ENCODE data around the gene HMG20A.

HMG20A gene

DNA sequence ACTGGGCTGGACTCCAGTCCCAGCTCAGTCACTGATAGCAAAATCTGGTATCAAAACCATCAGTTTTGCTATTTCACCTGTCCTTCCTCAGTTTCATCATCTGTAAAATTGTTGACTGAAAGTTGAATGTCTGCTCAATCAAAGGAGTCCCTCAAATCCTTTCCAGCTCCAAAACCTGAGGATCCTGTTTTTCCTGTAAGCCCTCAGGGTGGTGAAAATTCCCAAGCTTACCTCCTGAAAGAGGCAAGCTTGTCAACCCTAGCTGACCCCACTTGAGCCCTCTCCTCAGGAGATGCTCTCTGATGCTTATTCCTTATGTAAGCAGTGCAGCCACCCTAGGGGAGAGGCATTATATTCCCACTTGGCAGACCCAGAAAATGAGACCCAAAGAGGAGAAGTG, 82.6 kb downstream of the HMG20A start:
- DNase-seq: no peak

DNA sequence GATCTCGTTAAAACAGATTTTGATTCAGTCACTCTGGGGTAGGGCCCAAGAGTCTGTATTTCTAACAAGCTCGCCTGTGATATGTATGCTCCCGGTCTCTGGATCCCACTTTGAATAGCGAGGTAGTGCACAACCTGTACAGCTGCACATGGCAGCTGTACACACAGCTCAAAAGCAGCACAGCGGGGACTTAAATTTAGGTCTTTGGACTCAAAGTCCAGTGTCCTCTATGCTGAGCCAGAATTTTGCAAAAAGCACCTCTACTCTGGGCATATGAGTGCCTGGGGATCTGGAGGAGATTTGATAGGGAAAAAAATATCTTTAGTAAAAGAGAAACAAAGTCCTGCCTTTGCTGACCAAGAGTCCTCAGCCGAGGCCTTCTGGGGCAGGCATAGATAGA, 83.1 kb downstream of the HMG20A start:
- no peak for DNase-seq

DNA sequence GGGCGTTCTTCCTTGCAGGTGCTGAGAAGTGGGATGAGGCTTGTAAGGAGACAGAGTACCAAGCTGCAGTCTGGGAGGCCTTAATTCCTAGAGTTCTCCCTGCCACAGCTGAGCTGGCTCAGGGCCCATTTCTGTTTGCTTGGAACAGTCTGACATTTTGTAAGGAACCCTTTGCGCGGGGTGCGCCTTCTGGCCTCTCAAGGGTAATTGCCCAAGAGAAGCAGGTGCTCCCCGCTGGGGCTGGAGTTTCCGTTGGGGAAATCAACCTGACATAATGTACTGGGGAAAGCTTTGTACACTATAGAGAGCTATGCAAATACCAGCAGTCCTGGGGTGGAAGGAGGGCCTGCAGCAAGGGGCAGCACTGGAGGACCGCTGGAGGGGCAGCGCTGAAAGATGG, 83.6 kb downstream of the HMG20A start:
- DNase-seq: no peak

DNA sequence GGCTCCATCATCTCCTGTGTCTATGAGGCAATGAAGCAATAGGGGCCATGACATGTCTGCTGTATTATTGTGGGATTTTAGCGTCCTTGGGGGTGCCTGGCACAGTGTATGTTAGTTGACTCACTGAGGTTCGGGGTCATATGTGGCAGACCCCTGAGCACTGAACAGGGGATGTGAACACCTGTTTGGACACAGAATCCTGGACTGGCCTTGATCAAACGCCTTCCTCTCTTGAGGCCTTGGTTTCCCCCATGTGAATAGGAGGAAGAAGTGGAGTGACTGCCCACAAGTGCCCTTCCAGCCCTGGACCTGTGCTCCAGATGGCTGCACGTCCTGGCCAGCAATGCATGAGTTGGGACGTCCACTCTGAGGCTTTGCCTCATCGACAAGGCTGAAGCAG, 84.2 kb downstream of the HMG20A start:
- DNase-seq: no peak

DNA sequence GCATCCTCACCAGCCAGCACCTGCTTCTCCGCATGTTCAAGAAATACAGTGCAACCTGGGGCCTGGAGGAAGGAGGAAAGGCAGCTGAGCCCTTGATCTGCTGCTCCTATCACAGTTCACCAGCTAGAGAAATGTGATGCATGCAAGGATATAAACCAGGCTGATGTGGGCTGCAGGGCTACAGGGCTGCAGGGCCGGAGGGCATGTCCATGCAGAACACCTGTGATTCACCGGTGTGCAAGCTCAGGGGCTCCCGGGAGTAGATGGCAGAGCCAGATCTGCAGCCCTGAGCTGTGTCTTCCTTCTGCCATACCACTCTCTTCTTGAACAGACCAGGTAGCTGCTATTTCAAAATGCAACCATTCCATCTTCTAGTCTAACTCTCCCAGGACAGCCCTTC, 84.9 kb downstream of the HMG20A start:
- DNase-seq: no peak

DNA sequence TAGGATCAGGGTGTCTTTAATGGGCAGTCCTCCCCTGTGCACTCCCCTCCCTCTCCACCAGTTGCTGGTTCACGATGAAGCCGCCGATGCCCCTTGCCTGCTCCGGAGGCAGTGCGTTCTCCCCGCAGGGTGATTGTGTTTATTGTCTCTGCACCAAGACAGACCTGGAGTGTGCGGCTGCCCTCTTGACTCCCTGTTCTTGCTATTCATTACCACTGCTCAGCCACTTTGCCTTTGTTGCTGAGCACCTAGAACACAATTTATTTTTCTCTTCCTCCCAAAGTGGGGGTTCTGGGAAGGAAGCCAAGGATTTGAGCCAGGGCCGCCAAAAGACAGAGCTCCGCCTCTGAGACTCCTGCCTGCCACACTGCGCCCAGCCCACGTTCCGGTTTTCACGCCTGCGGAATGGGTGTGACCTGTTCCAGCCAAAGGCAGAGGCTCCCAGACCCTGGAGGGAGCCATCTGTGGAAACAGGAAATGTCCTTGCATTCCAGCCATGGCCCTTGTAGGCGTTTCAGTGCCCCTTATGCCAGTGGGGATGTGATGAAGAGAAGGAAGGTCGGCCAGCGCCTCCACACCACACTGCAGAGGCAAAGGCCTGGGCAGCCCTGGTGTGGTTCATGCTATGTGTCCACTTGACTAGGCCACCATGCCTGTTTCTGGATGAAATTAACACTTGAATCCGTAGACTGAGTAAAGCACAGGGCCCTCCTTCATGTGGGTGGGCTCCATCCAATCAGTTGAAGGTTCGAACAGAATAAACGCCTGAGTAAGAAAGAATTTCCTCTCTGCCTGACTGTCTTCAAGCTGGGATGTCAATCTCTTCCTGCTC, 85.8 kb downstream of the HMG20A start:
- no peak for DNase-seq

DNA sequence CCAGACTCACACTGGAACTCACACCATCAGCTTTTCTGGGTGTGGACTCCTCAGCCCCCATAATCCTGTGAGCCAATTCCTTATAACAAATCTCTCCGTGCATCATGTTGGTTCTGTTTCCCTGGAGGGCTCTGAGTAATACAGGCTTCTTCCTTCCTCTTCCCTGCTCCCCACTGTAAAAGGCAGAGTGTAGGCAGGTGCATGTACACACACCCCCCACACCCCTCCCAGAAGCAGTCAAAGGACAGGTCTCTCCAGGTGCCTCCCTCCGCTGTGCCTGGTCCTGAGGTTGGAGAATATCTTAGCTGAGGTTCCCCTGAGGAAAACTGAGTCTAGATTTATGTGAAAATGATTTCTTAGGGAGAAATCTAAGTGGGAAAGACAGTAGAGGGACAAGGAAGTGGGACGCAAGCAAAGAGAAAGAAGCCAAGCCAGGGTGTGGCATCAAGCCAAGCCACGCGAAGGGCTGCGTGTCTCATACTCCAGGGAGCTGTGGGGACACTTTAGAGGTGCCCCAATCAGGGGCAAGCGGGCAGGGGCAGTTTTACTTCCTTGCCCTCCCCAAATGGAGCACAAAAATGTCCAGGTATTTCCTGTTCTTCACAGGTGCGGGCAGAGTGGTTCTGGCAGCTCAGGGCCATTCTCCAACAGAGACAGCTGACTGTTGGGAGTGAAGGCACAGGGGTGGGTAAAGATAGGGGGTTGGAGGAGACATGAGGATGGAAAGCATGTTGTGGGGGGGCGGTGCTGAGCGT, 86.6 kb downstream of the HMG20A start:
- no peak for DNase-seq

DNA sequence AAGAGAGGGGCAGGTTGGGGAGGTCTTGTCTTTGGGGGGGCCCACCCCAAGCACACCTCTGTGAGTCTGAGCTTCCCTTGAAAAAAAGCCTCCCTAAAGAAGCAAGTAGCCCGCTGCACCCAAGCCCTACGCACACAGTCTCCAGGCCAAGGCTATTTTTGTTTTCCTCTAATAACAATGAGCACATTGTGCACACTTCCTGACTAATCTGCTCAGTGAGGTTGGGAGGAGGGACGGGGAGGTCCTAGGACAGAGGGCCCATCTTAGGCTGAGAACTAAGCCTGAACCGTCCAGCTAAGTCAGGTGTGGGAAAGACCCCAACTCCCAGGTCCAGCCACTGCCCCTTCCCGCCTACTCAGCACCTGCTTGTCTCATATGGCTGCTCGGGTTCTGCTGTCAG, 87.2 kb downstream of the HMG20A start:
- DNase-seq: no peak

DNA sequence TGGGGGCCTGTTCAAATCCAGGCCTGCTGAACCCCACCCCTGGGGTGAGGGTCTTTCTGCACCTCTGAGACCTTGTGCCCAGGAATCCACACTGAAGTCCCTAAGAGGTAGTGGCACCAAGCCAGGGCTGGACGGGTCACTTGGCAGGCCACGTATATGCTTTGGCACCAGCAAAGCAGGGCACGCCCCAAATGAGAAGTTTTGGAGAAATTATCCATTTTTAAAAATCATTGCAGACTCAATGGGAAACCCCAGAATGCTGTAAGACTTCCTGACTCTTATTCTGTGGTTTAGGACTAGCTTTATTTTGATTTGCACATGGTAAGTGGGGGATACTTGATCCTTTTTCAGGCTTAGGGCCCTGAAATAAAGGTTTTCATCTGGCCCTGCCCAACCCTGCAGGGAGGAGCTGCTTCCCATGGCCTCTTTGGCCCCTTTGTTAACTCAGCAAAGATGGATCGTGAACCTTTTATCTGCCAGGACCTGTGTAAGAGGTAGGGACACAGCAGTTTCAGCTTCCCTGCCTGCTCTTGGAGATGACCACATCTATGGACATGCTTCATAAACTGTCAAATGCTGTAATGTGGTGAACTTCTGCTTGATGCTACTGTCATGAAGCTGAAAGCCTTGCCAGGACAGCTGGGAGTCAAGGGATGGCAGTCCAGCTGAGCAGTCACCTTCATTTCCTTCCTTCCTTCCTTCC, 88.0 kb downstream of the HMG20A start:
- DNase-seq: no peak

DNA sequence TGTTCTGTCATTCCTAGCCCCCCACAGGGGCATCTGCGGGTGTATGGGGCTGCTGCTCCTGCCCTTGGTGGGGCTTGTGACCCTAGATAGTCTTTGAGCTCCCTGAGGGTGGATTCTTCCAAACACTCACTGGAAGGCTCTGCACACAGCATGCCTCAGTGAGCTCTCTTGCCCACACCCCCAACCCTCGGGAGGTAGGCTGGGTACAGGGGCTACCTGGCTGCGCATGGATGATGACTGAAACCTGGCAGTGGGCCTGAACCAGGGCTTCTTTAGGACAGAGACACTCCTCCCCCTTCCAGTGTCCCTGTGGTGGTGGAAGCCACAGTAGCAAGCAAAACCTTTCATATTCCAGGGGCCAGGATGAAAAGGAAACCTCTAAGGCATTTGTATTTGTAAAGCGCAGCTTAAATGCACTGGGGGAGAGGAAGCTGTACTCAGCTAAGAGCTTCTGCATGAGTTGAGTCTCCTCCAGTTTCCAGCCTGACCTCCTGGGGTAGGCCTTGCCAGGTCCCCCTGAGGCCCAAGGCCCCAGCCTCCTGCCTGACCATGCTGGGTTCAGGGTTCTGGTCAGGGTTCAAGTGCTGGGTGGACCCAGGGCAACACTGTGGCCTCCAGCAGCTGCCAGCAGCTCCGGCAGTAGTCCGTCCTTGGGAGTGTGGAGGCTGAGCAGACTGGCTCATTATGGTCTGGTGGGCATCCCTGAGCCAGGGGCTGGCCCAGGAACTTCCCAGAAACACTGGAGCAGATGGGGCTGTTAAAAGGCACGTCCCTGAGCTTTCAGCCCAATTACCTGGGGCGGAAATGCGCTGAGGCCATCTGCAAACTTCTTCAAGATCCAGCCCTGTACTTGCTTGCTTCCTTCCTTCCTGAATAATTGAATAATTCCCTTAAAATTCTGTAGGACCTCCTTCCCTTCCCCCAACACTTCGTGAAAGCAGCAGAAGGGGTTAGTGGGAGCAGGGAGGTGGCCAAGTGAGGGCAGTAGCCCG, 89.7 kb downstream of the HMG20A start:
- no peak for DNase-seq

DNA sequence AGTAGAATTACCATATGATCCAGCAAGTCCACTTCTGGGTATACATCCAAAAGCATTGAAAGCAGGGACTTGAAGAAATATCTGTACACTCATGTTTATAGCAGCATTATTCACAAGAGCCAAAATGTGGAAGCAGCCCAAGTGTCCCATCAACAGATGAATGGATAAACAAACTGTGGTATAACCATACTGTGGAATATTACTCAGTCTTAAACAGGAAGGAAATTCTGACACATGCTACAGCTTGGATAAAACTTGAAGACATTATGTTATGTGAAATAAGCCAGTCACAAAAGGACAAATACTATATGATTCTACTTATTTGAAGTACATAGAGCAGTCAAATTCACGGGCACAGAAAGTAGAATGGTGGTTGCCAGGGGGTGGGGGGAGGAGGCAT, 91.2 kb downstream of the HMG20A start:
- no peak for DNase-seq

DNA sequence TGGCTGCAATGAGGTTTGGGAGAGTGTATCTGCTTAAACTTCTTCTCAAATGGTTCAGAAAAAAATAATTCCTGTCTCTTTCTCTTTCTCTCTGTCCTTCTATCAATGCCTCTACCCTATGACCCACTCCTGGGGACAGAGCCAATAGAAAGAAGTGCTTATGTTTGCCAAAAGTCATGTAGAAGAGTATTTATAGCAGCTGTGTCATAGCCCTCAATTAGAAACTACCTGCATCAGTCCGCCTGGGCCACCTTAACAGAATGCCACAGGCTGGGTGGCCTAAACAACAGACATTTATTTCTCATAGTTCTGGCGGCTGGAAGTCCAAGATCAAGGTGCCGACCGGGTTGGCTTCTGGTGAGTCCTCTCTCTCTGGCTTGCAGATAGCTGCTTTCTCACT, 92.5 kb downstream of the HMG20A start:
- no peak for DNase-seq

DNA sequence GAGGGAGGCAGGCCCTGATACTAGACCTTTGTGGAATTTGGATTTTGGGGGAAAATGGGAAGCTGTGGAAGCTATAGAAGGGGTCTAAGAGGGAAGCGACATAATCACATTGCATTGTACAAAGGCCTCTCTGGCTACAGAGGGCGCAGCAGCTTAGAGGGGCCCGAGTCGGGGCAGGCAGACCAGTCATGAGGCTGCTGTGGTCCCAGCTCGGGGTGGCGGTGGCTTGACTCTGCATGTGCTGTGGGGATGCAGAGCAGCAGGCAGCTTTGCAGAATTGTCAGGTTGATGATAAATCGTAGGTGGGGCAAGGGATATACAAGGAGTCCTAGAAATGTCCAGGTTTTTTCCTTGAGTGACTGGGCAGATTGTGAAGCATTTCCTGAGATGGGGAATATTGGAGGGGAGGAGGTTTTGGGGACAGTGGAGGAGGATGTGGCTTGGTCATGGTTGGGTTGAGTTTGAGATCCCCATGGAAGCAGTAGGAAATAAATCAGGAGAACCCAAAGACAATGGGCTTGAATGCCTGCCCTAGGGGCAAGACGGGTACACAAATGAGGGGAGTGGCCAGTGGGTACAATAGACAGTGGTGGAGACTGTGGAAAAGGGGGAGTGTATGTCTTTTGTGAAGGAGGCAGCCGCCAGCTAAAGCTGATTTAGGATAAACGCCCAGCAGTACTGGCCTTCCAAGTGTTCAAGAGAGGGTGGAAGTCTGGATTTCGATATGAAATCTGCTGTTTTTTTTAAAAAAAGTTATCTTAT, 94.1 kb downstream of the HMG20A start:
- DNase-seq: no peak

DNA sequence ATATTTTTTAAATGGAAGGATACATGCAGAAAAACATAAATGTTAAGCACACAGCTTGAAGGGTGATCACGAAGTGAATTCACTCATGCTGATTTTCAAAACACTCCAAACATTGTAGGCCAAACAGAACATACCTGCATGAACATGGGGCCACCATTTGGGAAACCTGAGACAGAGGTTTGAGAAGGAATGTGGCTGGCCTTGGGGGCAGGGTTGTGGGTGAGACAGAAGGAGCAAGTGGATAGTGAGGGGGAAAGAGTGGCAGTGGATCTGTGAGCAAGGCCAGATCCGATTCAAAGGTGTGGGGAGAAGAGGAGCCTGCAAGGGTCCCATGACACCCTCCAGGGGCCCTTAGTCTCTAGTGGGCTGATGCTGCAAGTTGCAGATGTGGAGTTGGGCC, 94.9 kb downstream of the HMG20A start:
- no peak for DNase-seq

DNA sequence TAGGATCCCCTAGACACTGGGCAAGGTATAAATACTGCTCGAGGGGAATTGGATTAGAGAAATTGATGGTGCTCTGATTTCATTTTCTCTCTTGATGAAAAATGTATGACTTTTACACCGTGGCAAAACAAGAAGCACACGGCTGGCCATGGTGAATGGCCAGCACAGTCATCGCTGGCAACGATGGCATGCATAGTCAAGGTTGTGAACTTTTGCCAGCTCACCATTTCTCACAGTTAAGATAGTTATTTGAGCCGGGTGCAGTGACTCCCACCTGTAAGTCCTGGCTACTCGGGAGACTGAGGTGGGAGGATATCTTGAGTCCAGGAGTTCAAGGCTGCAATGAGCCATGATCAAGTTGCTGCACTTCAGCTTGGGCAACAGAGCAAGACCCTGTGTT, 95.4 kb downstream of the HMG20A start:
- no peak for DNase-seq

DNA sequence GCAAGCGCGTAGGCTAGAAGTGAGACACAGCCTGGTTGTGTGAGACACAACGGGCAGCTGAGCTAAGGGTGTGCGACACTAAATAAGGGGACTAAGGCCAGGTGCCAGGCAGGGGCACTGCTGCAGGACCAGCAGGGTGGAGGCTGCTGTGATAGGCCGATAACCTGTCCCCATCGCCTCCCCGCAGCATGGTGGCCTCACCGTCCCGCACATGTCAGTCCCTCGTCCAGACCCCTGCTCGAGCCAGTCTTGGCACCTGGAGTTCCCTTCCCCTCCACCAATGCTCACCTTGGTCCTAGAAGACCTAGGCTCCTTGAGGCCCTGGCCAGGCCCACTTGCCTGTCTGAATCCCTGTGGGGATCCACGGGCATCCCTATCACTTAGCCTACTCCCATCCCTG, 96.1 kb downstream of the HMG20A start:
- no peak for DNase-seq

DNA sequence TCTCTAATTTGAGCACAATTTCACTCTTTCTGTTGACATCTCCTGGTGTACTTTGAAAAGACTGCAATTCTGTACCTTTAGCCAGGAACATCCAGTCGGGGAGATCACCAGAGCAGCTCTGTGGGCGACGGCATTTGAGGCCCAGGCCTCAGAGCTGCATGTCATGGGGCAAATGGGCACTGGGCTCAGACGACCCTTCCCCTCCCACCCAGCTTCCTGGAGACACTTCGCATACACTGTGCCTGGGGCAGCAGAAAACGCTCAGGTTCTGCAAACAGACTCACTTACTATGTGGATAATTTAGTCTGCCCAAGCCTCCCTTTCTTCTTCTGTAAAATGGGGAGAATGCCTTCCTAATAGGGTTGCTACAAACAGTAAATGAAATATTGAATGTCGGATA, 96.9 kb downstream of the HMG20A start:
- no peak for DNase-seq

DNA sequence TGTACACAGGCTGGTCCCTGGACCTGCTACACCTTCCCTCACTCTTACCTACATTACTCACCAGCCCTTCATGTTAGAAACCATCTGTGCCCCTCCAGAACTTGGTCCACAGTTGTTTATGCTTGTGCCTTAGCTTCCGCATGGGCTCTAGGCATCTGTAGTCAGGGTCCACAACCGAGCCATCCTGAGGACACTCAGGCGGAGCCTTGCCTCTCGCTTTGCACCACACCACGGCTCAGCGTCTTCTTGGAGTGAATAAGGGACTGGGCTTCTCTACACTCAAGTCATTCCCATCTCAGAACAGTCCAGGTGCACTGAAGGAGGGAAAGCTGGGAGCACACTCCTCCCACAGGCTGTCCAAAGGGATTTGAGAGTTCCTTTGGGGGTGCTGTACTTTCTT, 97.8 kb downstream of the HMG20A start:
- no peak for DNase-seq

DNA sequence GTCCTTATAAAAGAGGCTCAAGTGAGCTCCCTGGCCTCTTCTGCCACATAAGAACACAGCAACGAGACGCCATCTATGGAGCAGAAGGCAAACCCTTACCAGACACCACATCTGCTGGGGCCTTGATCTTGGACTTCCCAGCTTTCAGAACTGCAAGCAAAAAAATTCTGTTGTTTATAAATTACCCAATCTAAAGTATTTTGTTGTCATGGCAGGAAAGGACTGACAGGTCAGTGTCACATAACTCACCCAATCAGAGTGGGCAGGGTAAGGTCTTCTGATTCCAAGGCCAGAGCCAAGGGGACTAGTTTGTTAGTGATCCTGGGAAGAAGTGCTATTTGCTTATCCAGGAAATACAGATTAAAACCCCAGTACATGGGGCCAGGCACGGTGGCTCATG, 98.9 kb downstream of the HMG20A start:
- no peak for DNase-seq

DNA sequence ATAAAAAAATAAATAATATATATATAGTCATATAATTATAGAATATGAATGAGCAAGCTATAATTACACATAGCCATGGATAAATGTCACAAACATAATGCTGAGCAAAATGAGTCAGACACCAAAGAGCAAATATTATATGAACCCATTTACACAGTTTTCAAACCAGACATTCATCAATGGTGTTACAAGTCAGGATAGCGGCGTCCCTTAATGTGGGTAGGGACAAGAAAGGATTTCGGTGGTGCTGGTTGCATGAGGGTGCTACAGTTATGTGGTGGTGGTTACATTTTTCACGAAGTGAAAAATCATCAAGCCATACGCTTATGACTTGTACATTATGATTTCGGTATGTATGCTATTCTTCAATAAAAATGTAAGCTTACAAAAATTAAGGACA, 100.5 kb downstream of the HMG20A start:
- no peak for DNase-seq

DNA sequence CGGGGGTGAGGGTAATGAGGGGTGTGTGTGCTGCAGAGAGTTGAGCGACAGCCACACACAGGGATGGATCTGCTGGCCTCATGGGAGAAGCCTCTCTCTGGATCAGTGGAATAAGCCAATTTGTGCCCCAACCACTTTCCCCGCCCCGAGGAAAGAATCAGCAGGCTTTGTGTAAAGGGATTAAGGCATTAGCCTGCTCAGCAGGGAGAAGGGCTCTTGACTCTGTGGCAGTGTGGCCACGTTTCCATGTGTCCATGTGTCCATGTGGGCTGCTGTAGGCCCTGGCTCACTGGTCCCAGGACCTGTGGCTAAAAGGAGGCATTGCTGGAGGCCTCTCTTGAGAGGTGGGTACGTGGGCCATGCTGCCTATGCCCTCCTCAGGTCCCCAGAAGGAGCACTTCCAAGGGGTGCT, 104.7 kb downstream of the HMG20A start:
- DNase-seq: no peak
